NCI-H1930 (cell line): Measurements from ENCODE around the gene ABCC5.

ENCODE experiments used
- DNase-seq, 2 experiments: peaks; one replicate each; lab custom pipeline; 2025; lab: John Stamatoyannopoulos, UW

ABCC5 gene

GRCh38 chr3:183922421-183922820 is 95.3 kb downstream of the ABCC5 start:
- DNase-seq: no peak

- no peak for DNase-seq
These were observed 96.6 kb downstream of the ABCC5 start for GRCh38 chr3:183921096-183921495.

GRCh38 chr3:183920416-183920815 is 97.3 kb downstream of the ABCC5 start:
- DNase-seq: no peak

- no peak for DNase-seq
These were observed 99.5 kb downstream of the ABCC5 start for GRCh38 chr3:183918178-183918577.

GRCh38 chr3:183917776-183918175 is 99.9 kb downstream of the ABCC5 start:
- no peak for DNase-seq

- DNase-seq: no peak
These were observed 102.8 kb downstream of the ABCC5 start for GRCh38 chr3:183914856-183915255.

- no peak for DNase-seq
These were observed 104.1 kb downstream of the ABCC5 start for GRCh38 chr3:183913580-183913920.

- DNase-seq: no peak
These were observed 104.6 kb downstream of the ABCC5 start for GRCh38 chr3:183912895-183913579.

- no peak for DNase-seq
These were observed 105.7 kb downstream of the ABCC5 start for GRCh38 chr3:183911763-183912506.

- no peak for DNase-seq
These were observed 106.6 kb downstream of the ABCC5 start for GRCh38 chr3:183911087-183911486.

GRCh38 chr3:183909030-183909600 is 108.6 kb downstream of the ABCC5 start:
- DNase-seq: no peak

GRCh38 chr3:183907911-183908331 is 109.8 kb downstream of the ABCC5 start:
- no peak for DNase-seq

GRCh38 chr3:183907176-183907575 is 110.5 kb downstream of the ABCC5 start:
- no peak for DNase-seq

GRCh38 chr3:183906234-183906921 is 111.3 kb downstream of the ABCC5 start:
- DNase-seq: no peak

- no peak for DNase-seq
These were observed 112.6 kb downstream of the ABCC5 start for GRCh38 chr3:183904833-183905780.

GRCh38 chr3:183898028-183898431 is 119.7 kb downstream of the ABCC5 start:
- DNase-seq: no peak

GRCh38 chr3:183897606-183898005 is 120.1 kb downstream of the ABCC5 start:
- DNase-seq: no peak

- no peak for DNase-seq
These were observed 121.1 kb downstream of the ABCC5 start for GRCh38 chr3:183896610-183897009.

GRCh38 chr3:183896184-183896583 is 121.5 kb downstream of the ABCC5 start:
- no peak for DNase-seq

- DNase-seq: no peak
These were observed 121.9 kb downstream of the ABCC5 start for GRCh38 chr3:183895774-183896173.

GRCh38 chr3:183895296-183895695 is 122.4 kb downstream of the ABCC5 start:
- DNase-seq: no peak
